ENCODE measurements around the gene NATD1. TPM values are rescaled to one million over a fixed set of nuclear protein-coding genes. Genes with fewer than 3 reads are reported as not detected.

NATD1 gene
- total RNA-seq, 1 experiment from 2014 or later = 1.7 TPM

DNA sequence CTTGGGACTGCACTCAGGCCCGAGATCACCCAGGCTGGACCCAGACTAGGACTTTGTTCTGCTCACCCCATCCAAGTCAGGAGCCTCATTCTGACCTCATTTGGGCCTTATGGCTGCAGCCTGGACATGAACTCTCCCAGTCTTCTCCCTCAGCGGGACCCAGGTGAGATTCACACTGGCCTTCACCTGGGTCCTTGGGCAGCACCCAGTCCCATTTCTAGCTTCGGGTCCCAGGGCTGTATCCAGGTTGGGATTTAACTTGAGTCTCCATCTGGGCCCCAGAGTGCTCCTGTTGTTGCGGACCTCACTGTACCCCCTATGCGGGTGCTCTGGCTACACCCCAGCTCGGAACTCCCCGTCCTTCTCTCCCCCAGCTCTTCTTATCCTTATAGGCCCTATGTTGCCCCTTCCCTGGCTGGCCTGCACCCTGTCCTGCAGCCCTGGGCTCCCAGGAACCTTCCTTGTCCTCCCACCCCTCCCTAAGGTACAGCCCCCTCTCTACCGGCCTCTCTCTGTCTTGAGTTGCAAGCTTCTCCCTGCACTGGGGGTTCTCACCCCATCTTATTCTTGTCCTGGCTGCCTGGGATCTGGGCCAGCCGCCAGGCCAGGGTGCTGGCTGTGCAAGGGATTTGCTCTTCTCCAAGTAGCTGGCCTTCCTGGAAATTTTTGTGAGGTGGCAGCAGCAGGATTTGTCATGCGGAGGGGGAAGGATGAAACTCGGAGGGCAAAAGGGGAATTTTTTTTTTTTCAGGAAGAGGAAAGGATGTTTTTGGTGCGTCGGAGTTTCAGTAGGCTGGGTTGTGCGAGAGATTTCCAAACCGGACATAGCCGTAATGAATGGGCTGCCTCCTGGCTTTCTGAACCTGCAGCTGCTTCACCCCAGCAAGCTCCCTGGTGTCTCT, 32.2 kb upstream of the NATD1 start:
- H3K9me3 ChIP-seq (replicated peaks) = no peaks in the 10 kb centered on the region
- H3K27ac ChIP-seq = peak overlapping the region; percentile 86; the same call in 1 of the 2 replicates
- peak; percentile 44 to 52 for DNase-seq (ENCODE audit: low read depth in 1 of 2, low spot score in 2 of 2)
- H3K27me3 ChIP-seq (replicated peaks) = no peaks in the 10 kb centered on the region
- H3K36me3 ChIP-seq = peaks cover 23% of the 10 kb centered on the region
- H3K4me1 ChIP-seq (replicated peaks) = peaks cover 57% of the 10 kb centered on the region
- peak overlapping the region; percentile 88 for H3K4me3 ChIP-seq

- peaks cover 60% of the 10 kb centered on the region for H3K4me1 ChIP-seq (replicated peaks)
- DNase-seq (ENCODE audit: low read depth in 1 of 2, low spot score in 2 of 2) = peak; percentile 97 to 99
- peak within 1 kb of the TSS; percentile 30; the same call in 1 of the 2 replicates for H3K27ac ChIP-seq
- H3K4me3 ChIP-seq = peak within 1 kb of the TSS; percentile 88
- H3K36me3 ChIP-seq = peaks cover 23% of the 10 kb centered on the region
- H3K9me3 ChIP-seq (replicated peaks) = no peaks in the 10 kb centered on the region
- no peaks in the 10 kb centered on the region for H3K27me3 ChIP-seq (replicated peaks)
Observed at GRCh38 chr17:21284319-21285163, 31.3 kb upstream of the NATD1 start, which contains the start of gene MAP2K3. Gene MAP2K3 (plus strand): TSS chr17:21284711. CDS start chr17:21284921, 210 bp downstream.

DNA sequence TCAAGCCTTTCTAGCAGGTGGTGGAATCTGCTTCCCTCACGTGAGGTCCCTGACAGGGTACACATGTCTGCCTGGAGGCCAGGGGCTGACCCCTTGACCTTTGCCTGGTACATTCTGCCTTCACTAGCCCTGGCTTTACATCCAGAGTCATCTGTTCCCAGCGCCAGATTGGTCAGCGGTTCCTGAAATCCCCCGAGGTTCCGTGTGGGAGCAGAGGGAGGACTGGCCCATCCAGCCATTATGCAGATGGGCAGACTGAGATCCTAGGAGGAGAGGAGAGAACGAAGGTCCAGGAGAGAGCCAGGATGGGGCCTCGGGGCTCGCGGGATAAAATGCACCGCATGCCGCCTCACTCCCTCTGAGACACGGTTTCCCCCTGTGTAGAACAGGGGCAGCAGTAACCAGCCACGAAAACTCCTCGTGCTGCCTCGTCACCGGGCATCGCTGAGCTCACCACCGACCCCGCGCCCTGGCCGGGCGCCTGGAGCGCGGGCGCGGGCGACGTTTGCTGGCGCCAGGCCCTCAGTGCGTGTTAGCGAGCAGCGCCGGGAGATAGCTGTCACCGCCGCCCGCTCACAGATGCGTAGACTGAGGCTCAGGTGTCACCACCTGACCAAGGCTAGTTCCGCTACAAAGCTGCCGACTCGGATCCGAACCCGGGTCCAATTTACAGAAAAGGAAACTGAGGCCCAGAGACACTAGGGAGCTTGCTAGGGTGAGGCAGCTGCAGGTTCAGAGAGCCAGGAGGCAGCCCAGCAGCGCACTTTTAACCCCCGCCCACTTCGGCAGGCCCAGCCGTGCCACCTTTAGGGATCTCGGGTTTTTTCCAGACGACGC, 30.5 kb upstream of the NATD1 start:
- no peaks in the 10 kb centered on the region for H3K9me3 ChIP-seq (replicated peaks)
- no peak overlapping the region; the same call in 1 of the 2 replicates for H3K27ac ChIP-seq
- H3K4me3 ChIP-seq = peak overlapping the region; percentile 88
- H3K36me3 ChIP-seq = peaks cover 22% of the 10 kb centered on the region
- DNase-seq (ENCODE audit: low read depth in 1 of 2, low spot score in 2 of 2) = no peak
- H3K27me3 ChIP-seq (replicated peaks) = no peaks in the 10 kb centered on the region
- H3K4me1 ChIP-seq (replicated peaks) = peaks cover 59% of the 10 kb centered on the region

- Histone ChIP-seq H3K27me3 (replicated peaks) (no peaks in the 10 kb centered on the region), H3K4me1 (replicated peaks) (peaks cover 50% of the 10 kb centered on the region), H3K9me3 (replicated peaks) (no peaks in the 10 kb centered on the region), H3K36me3 (peaks cover 15% of the 10 kb centered on the region), H3K4me3 (no peak overlapping the region), H3K27ac (peak overlapping the region; percentile 46)
- DNase-seq (ENCODE audit: low read depth in 1 of 2, low spot score in 2 of 2) = no peak
Observed at GRCh38 chr17:21282850-21283249, 29.6 kb upstream of the NATD1 start.

GRCh38 chr17:21282231-21282630, 29.0 kb upstream of the NATD1 start:
- H3K36me3 ChIP-seq = peaks cover 10% of the 10 kb centered on the region
- H3K27ac ChIP-seq = peak overlapping the region; percentile 46
- DNase-seq (ENCODE audit: low read depth in 1 of 2, low spot score in 2 of 2) = peak; percentile 87 to 93
- H3K4me1 ChIP-seq (replicated peaks) = peaks cover 44% of the 10 kb centered on the region
- H3K4me3 ChIP-seq = no peak overlapping the region
- H3K9me3 ChIP-seq (replicated peaks) = no peaks in the 10 kb centered on the region
- H3K27me3 ChIP-seq (replicated peaks) = no peaks in the 10 kb centered on the region

- peaks cover 46% of the 10 kb centered on the region for H3K4me1 ChIP-seq (replicated peaks)
- H3K9me3 ChIP-seq (replicated peaks) = no peaks in the 10 kb centered on the region
- DNase-seq (ENCODE audit: low read depth in 1 of 2, low spot score in 2 of 2) = peak; percentile 50 to 82
- H3K27me3 ChIP-seq (replicated peaks) = no peaks in the 10 kb centered on the region
- no peak overlapping the region for H3K27ac ChIP-seq
- no peak overlapping the region for H3K4me3 ChIP-seq
- H3K36me3 ChIP-seq = peaks cover 4% of the 10 kb centered on the region
Observed at GRCh38 chr17:21280081-21280518, 26.9 kb upstream of the NATD1 start.

GRCh38 chr17:21279582-21279981, 26.4 kb upstream of the NATD1 start:
- H3K9me3 ChIP-seq (replicated peaks) = no peaks in the 10 kb centered on the region
- H3K4me3 ChIP-seq = no peak overlapping the region
- peaks cover under 1% of the 10 kb centered on the region; the same call in 1 of the 2 replicates for H3K36me3 ChIP-seq
- H3K27ac ChIP-seq = no peak overlapping the region
- DNase-seq (ENCODE audit: low read depth in 1 of 2, low spot score in 2 of 2) = no peak
- no peaks in the 10 kb centered on the region for H3K27me3 ChIP-seq (replicated peaks)
- peaks cover 51% of the 10 kb centered on the region for H3K4me1 ChIP-seq (replicated peaks)

- DNase-seq (ENCODE audit: low read depth in 1 of 2, low spot score in 2 of 2) = no peak
- Histone ChIP-seq H3K27ac (no peak overlapping the region), H3K36me3 (no peaks in the 10 kb centered on the region), H3K9me3 (replicated peaks) (no peaks in the 10 kb centered on the region), H3K4me1 (replicated peaks) (peaks cover 50% of the 10 kb centered on the region), H3K4me3 (no peak overlapping the region), H3K27me3 (replicated peaks) (no peaks in the 10 kb centered on the region)
Observed at GRCh38 chr17:21279198-21279535, 26.0 kb upstream of the NATD1 start.

DNA sequence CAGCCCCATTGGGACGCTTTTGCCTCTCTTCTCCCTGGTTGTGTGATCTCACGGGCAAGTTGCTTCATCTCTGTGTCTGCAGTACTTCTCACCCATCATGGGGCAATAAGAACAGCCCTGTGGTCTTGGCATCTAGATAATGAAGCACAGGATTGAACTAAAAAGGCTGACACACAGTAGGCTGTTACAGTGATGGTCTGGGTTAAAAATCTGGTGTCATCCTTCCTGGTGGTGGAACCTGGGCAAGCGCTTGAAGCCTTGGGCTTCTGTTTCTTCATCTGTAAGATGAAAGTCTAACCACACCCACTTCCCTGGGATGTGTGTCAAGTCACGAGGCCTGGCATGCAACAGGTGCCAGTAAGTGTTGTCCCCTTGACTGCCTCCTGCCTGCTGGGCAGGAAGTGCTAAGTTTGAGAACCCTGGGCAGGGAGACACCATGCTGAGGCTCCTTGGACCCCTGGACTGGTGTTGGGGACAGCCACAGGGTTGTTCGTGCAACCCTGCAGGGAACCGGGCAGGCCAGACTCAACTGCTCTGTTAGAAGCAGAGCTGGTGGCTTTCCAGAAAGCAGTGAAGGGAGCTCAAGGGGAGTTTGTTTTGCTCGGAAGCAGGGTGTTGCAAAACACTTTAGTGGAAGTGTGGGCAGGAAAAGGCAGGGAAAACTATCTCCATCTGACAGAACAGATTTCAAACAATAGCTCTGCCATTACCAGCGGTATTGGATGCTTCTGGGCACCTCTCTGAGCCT, 25.4 kb upstream of the NATD1 start:
- H3K36me3 ChIP-seq = no peaks in the 10 kb centered on the region
- no peak overlapping the region for H3K27ac ChIP-seq
- no peaks in the 10 kb centered on the region for H3K27me3 ChIP-seq (replicated peaks)
- H3K9me3 ChIP-seq (replicated peaks) = no peaks in the 10 kb centered on the region
- H3K4me1 ChIP-seq (replicated peaks) = peaks cover 44% of the 10 kb centered on the region
- H3K4me3 ChIP-seq = no peak overlapping the region
- DNase-seq (ENCODE audit: low read depth in 1 of 2, low spot score in 2 of 2) = no peak

DNA sequence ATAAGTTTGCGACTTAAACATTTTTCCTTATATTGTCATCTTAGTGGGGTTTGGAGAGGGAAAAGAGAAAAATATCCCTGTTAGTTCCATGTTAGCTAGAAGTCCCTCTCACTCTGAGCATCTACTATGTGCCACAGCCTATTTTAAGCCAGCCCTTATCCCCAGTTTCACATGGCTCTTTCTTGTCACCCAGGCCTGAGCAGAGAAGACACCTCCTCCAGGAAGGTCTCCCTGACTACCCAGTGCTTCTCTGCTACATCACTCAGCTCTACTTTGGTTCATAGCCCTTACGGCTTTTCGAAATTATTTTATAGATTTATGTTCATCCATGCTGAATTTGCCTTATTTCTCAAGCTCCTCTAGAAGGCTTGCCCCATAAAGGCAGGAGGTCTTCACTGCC, 24.1 kb upstream of the NATD1 start:
- DNase-seq (ENCODE audit: low read depth in 1 of 2, low spot score in 2 of 2) = no peak
- Histone ChIP-seq H3K27ac (no peak overlapping the region), H3K27me3 (replicated peaks) (no peaks in the 10 kb centered on the region), H3K4me1 (replicated peaks) (peaks cover 32% of the 10 kb centered on the region), H3K36me3 (no peaks in the 10 kb centered on the region), H3K4me3 (no peak overlapping the region), H3K9me3 (replicated peaks) (no peaks in the 10 kb centered on the region)

DNA sequence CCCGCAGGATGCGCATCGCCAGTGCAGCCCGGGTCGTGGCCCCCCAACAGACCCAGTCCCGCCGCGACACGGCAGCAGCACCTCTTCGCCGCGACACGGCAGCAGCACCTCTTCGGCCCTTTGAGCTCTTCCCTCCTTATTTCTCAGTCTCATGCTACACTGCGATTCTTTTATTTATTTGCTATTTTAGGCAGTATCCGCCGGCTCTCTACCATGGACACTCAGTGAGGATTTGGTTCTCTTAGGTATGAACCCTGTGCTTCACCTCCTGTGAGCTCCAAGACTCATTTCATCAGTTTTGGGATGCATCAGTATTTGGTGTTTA, 23.0 kb upstream of the NATD1 start:
- no peak for DNase-seq (ENCODE audit: low read depth in 1 of 2, low spot score in 2 of 2)
- Histone ChIP-seq H3K36me3 (no peaks in the 10 kb centered on the region), H3K4me3 (no peak overlapping the region), H3K27ac (no peak overlapping the region), H3K27me3 (replicated peaks) (no peaks in the 10 kb centered on the region), H3K4me1 (replicated peaks) (peaks cover 22% of the 10 kb centered on the region), H3K9me3 (replicated peaks) (no peaks in the 10 kb centered on the region)

DNA sequence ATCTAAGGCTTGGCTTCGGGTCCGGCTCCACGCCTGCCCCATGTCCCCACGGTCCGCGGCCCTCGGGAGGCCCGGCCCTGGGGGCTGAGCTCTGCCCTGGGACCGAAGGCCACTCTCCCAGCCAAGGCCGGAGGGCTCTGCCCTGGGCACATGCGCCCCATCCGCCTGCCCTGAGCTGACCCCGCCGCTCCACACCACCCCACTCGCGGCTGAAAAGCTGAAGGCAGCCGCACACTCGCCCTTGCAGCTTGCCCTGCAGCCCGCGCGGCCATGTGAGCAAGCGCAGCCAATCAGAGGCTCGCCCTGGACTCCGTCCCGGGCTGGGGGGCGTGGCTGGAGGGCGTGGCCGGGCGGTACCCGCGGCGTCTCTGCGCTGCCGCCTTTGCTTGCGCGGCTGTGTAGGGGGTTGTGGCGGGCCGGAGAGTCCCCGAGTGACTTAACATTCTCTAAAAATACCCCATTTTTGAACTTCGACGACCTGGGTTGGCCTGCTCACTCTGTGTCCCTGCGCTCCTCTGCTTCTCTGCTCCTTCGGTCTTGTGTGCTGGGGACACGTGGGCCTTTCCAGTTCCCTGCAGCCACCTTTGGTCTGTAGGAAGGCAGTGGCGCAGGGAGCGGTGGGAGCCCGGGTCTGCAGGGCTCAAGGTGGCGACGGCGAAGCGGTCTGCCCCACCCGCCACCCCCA, 22.5 kb upstream of the NATD1 start:
- H3K4me1 ChIP-seq (replicated peaks) = peaks cover 22% of the 10 kb centered on the region
- H3K27me3 ChIP-seq (replicated peaks) = no peaks in the 10 kb centered on the region
- no peaks in the 10 kb centered on the region for H3K36me3 ChIP-seq
- H3K4me3 ChIP-seq = peak overlapping the region; percentile 44
- peak; percentile 78 to 90 for DNase-seq (ENCODE audit: low read depth in 1 of 2, low spot score in 2 of 2)
- no peaks in the 10 kb centered on the region for H3K9me3 ChIP-seq (replicated peaks)
- no peak overlapping the region for H3K27ac ChIP-seq

All from SJSA1 (cell line).